WI38 (cell line): ENCODE data around the gene CEP112.

Source experiments
- H3K4me3 ChIP-seq: 2 replicates; pipeline ENCODE4 v1.5.1; 2011; ENCODE audit warnings: low read depth, mild to moderate bottlenecking, control low read depth, low read length
- TF ChIP-seq, protein P1 (sequence below): IDR thresholded peaks from 2 replicates; pipeline ENCODE4 v1.5.1; 2012; ENCODE audit warnings: low read depth, mild to moderate bottlenecking, control low read depth, low read length

CEP112 gene

GRCh38 chr17:65855675-65856074 is 336.3 kb downstream of the CEP112 start:
- H3K4me3 ChIP-seq: no peak overlapping the region
- TF ChIP-seq, protein P1, sequence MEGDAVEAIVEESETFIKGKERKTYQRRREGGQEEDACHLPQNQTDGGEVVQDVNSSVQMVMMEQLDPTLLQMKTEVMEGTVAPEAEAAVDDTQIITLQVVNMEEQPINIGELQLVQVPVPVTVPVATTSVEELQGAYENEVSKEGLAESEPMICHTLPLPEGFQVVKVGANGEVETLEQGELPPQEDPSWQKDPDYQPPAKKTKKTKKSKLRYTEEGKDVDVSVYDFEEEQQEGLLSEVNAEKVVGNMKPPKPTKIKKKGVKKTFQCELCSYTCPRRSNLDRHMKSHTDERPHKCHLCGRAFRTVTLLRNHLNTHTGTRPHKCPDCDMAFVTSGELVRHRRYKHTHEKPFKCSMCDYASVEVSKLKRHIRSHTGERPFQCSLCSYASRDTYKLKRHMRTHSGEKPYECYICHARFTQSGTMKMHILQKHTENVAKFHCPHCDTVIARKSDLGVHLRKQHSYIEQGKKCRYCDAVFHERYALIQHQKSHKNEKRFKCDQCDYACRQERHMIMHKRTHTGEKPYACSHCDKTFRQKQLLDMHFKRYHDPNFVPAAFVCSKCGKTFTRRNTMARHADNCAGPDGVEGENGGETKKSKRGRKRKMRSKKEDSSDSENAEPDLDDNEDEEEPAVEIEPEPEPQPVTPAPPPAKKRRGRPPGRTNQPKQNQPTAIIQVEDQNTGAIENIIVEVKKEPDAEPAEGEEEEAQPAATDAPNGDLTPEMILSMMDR: no peak

DNA sequence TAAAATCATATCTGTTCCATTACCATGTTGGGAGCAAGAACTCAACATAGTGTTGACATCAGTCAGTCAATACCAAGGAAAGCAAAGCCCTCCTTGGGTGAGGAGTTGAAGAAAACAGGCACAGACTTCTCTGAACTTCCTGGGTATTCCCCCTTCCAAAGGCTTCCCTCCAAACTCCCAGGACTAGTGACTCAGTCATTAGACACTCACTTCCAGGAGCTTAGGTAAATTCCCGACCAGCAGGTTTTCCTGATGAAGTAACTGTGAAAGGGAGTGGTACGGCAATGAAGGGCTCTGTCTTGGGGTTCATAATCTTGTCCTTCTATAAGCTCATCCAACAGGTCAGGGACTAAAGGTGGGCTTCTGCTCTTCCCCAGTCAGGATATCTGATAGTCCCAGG is 336.7 kb downstream of the CEP112 start:
- TF ChIP-seq, protein P1: no peak
- no peak overlapping the region for H3K4me3 ChIP-seq

- TF ChIP-seq, protein P1: no peak
- no peak overlapping the region for H3K4me3 ChIP-seq
These were observed 338.1 kb downstream of the CEP112 start for GRCh38 chr17:65853816-65854215.

GRCh38 chr17:65852911-65853310 is 339.0 kb downstream of the CEP112 start:
- no peak overlapping the region for H3K4me3 ChIP-seq

DNA sequence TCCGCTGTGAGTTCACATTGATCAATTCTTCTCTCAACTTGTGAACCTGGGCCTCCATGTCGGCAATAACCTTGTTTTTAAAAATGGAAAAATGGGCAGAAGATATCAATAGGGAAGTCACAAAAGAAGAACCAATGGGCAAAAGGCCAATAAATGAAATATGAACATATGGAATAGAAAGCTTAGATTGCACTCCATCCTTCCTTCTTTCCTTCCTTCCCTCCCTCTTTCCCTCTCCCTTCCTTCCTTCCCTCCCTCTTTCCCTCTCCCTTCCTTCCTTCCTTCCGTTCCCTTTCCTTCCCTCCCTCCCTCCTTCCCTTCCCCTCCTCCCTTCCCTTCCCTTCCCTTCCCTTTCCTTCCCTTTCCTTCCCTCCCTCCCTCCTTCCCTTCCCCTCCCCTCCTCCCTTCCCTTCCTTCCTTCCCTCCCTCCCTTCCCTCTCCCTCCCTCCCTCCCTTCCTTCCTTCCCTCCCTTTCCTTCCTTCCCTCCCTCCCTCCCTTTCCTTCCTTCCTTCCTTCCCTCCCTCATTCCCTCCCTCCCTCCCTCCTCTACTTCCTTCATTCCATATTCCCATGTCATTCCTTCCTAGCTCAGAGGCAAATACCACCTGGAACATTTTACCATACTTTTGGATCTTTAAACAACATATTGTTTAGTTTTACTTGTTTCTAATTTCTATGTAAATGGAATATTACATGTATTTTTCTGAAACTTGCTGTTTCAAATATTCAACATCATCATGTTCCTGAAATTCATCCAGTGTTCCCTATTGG is 339.8 kb downstream of the CEP112 start:
- no peak overlapping the region for H3K4me3 ChIP-seq
- TF ChIP-seq, protein P1: no peak

More at GRCh38 chr17:65852911-65853310, 339.0 kb downstream of the CEP112 start:
- TF ChIP-seq, protein P1: no peak

- TF ChIP-seq, protein P1: no peak
- no peak overlapping the region for H3K4me3 ChIP-seq
These were observed 341.4 kb downstream of the CEP112 start for GRCh38 chr17:65850486-65850885.

GRCh38 chr17:65848751-65849150 is 343.2 kb downstream of the CEP112 start:
- no peak overlapping the region for H3K4me3 ChIP-seq
- TF ChIP-seq, protein P1: no peak
